Right lobe of liver (tissue), 4 donors: ENCODE data around the gene BCL7C.

Experiments
- POLR2A ChIP-seq: fragments of 450-650 bp; IDR thresholded peaks from one replicate; pipeline ENCODE4 v1.6.1; 2017; ENCODE audit warnings: antibody characterized with exemption, mild to moderate bottlenecking
- TF ChIP-seq, protein P1 (sequence below), 4 donors: fragments of 200-600 bp in 3 of 4; fragments of 450-650 bp in 1 of 4; IDR thresholded peaks; one replicate each; pipeline versions ENCODE4 v1.5.1 to v1.8.0; 2016 to 2022; ENCODE audit warnings: antibody characterized with exemption in 4 of 4, mild to moderate bottlenecking in 2 of 4
- donor health status: DM: no; HTN: no; CAD: no.
- donor health status: DM: no; HTN: no; CAD: no.
- donor health status: DM: no; HTN: yes; CAD: no.

DNA sequence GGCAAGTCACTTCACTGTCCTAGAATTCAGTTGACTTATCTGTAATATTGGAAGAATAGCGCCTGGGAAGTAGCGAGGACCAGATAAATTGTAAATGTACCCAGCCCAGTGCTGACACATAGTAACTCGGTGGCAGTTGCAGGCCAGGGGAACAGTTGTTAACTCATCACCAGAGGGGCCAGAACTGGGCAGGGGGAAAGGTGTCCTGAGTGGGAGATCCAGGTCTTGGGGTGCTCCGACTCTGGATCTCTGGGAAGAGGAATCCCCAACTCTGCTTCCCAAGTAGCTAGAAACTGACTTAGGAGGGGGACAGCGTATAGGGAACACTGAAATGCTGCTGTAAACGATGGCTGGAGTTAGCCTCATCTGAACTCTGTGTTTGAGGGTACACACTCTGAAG, 23.0 kb downstream of the BCL7C start:
- TF ChIP-seq, protein P1, sequence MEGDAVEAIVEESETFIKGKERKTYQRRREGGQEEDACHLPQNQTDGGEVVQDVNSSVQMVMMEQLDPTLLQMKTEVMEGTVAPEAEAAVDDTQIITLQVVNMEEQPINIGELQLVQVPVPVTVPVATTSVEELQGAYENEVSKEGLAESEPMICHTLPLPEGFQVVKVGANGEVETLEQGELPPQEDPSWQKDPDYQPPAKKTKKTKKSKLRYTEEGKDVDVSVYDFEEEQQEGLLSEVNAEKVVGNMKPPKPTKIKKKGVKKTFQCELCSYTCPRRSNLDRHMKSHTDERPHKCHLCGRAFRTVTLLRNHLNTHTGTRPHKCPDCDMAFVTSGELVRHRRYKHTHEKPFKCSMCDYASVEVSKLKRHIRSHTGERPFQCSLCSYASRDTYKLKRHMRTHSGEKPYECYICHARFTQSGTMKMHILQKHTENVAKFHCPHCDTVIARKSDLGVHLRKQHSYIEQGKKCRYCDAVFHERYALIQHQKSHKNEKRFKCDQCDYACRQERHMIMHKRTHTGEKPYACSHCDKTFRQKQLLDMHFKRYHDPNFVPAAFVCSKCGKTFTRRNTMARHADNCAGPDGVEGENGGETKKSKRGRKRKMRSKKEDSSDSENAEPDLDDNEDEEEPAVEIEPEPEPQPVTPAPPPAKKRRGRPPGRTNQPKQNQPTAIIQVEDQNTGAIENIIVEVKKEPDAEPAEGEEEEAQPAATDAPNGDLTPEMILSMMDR (IDR thresholded peaks at IDR 0.05), result no peak
- TF ChIP-seq POLR2A, result no peak
